SK-N-SH (cell line): Measurements from ENCODE around the gene TEX19. TPM values are rescaled to one million over a fixed set of nuclear protein-coding genes. Genes with fewer than 3 reads are reported as not detected.

Experiments
- CTCF ChIA-PET: fragments of 300-600, 350-600 bp; formaldehyde crosslinking; extraction: SDS; loops from one replicate; lab custom pipeline; 2021; lab: Yijun Ruan, JAX
- POLR2A ChIA-PET: fragments of 350-600 bp; sonication (Branson Sonifier 250); formaldehyde crosslinking; extraction: SDS; loops from one replicate; lab custom pipeline; 2020; ENCODE audit warnings: antibody characterized with exemption, inconsistent platforms; lab: Yijun Ruan, JAX
- DNase-seq: peaks from one replicate; pipeline ENCODE4 v3.0.0; 2012
- H2AFZ ChIP-seq: fragments of 200-600 bp; sonication (generic); 2 replicates; pipeline ENCODE4 v1.8.1; 2016; ENCODE audit warnings: antibody characterized with exemption, mild to moderate bottlenecking, low read depth
- H3F3A ChIP-seq: fragments of 200-600 bp; sonication (generic); replicated peaks from 2 replicates; pipeline ENCODE3; 2016; ENCODE audit warnings: antibody characterized with exemption, mild to moderate bottlenecking; ENCODE audit not compliant: insufficient read depth
- H3K27ac ChIP-seq, 2 experiments: fragments of 200-500 bp in 1 of 2; fragments of 200-600 bp in 1 of 2; sonication (Bioruptor generic) in 1 of 2; sonication (generic), shearing (Covaris generic) in 1 of 2; 2 replicates each; pipeline versions ENCODE4 v1.5.1 to v1.6.1; 2014 to 2016; ENCODE audit warnings: low read depth in 2 of 2, inconsistent platforms in 1 of 2, low read length in 1 of 2, mild to moderate bottlenecking in 1 of 2, mixed read lengths in 1 of 2
- H3K27me3 ChIP-seq: fragments of 200-600 bp; sonication (generic), shearing (Covaris generic); 2 replicates; pipeline ENCODE4 v1.6.1; 2016; ENCODE audit warnings: mixed run types; ENCODE audit not compliant: insufficient read depth
- H3K36me3 ChIP-seq, 2 experiments: fragments of 200-500 bp in 1 of 2; fragments of 200-600 bp in 1 of 2; sonication (Bioruptor generic) in 1 of 2; sonication (generic) in 1 of 2; replicated peaks in 1 of 2; 2 replicates each; pipeline versions ENCODE3 to v1.5.1; 2014 to 2016; ENCODE audit warnings: low read length in 1 of 2, mild to moderate bottlenecking in 1 of 2; ENCODE audit not compliant: insufficient read depth in 2 of 2, control insufficient read depth in 1 of 2
- H3K4me1 ChIP-seq, 2 experiments: fragments of 200-500 bp in 1 of 2; fragments of 200-600 bp in 1 of 2; sonication (Bioruptor generic) in 1 of 2; sonication (generic), shearing (Covaris generic) in 1 of 2; 2 replicates each; pipeline versions ENCODE4 v1.5.1 to v1.6.1; 2014 to 2016; ENCODE audit warnings: low read depth in 1 of 2, low read length in 1 of 2, mixed run types in 1 of 2; ENCODE audit not compliant: insufficient read depth in 2 of 2, control insufficient read depth in 1 of 2
- H3K4me2 ChIP-seq: fragments of 200-600 bp; sonication (generic), shearing (Covaris generic); 2 replicates; pipeline ENCODE4 v1.6.1; 2017; ENCODE audit warnings: mixed run types
- H3K4me3 ChIP-seq, 2 experiments: fragments of 200-500 bp in 1 of 2; fragments of 200-600 bp in 1 of 2; sonication (Bioruptor generic) in 1 of 2; sonication (generic), shearing (Covaris generic) in 1 of 2; 2 replicates each; pipeline versions ENCODE4 v1.5.1 to v1.8.1; 2014 to 2016; ENCODE audit warnings: low read depth in 2 of 2, inconsistent platforms in 1 of 2, low read length in 1 of 2, mild to moderate bottlenecking in 1 of 2, mixed read lengths in 1 of 2, moderate library complexity in 1 of 2
- H3K79me2 ChIP-seq: fragments of 200-600 bp; sonication (generic); 2 replicates; pipeline ENCODE4 v1.8.1; 2017; ENCODE audit warnings: mild to moderate bottlenecking; ENCODE audit not compliant: insufficient read depth
- H3K9ac ChIP-seq: fragments of 200-600 bp; sonication (generic); 2 replicates; pipeline ENCODE4 v1.6.1; 2017; ENCODE audit warnings: mixed run types
- H3K9me2 ChIP-seq: fragments of 200-600 bp; sonication (generic); 2 replicates; pipeline ENCODE4 v1.6.1; 2017; ENCODE audit warnings: mixed run types
- H3K9me3 ChIP-seq: fragments of 200-600 bp; sonication (generic); 2 replicates; pipeline ENCODE4 v1.6.1; 2017; ENCODE audit warnings: mixed run types, mild to moderate bottlenecking, moderate library complexity
- H4K20me1 ChIP-seq: fragments of 200-600 bp; sonication (generic); 2 replicates; pipeline ENCODE4 v1.6.1; 2017; ENCODE audit warnings: mild to moderate bottlenecking, mixed run types; ENCODE audit not compliant: insufficient read depth
- CHD2 ChIP-seq: fragments of 150-350 bp; IDR thresholded peaks from 2 replicates; pipeline ENCODE4 v1.6.1; 2018; ENCODE audit warnings: low read length; ENCODE audit not compliant: partially characterized antibody
- CTCF ChIP-seq: fragments of 200-600 bp; sonication (generic); IDR thresholded peaks from 2 replicates; pipeline ENCODE4 v1.6.1; 2017; ENCODE audit warnings: antibody characterized with exemption, mild to moderate bottlenecking, moderate library complexity
- ELF1 ChIP-seq: IDR thresholded peaks from 2 replicates; pipeline ENCODE4 v1.4.0; 2012
- FOSL2 ChIP-seq: IDR thresholded peaks from 2 replicates; pipeline ENCODE4 v1.4.0; 2012; ENCODE audit warnings: low read depth, mild to moderate bottlenecking, moderate library complexity, borderline replicate concordance
- FOXJ3 ChIP-seq: sonication (generic); formaldehyde crosslinking; IDR thresholded peaks from 2 replicates; pipeline ENCODE4 v1.5.1; 2020; ENCODE audit warnings: mild to moderate bottlenecking, missing genetic modification reagents
- GATA2 ChIP-seq: sonication (generic); formaldehyde crosslinking; IDR thresholded peaks from 2 replicates; pipeline ENCODE4 v1.5.0; 2020; ENCODE audit warnings: mild to moderate bottlenecking, missing genetic modification reagents
- IRF3 ChIP-seq: fragments of 150-350 bp; IDR thresholded peaks from 2 replicates; pipeline ENCODE4 v1.6.1; 2016; ENCODE audit warnings: mild to moderate bottlenecking, low read depth, low read length
- JUND ChIP-seq: IDR thresholded peaks from 2 replicates; pipeline ENCODE4 v1.4.0; 2012
- MEF2A ChIP-seq: IDR thresholded peaks from 2 replicates; pipeline ENCODE4 v1.4.0; 2012; ENCODE audit warnings: low read depth, borderline replicate concordance
- NRF1 ChIP-seq: IDR thresholded peaks from 2 replicates; pipeline ENCODE4 v1.6.1; 2012; ENCODE audit warnings: low read depth, mild to moderate bottlenecking, low read length
- PBX3 ChIP-seq: IDR thresholded peaks from 2 replicates; pipeline ENCODE4; 2012
- RAD21 ChIP-seq: IDR thresholded peaks from 2 replicates; pipeline ENCODE4 v1.6.1; 2012; ENCODE audit warnings: mild to moderate bottlenecking, low read length
- RCOR1 ChIP-seq: fragments of 150-350 bp; IDR thresholded peaks from 2 replicates; pipeline ENCODE4 v1.6.1; 2017; ENCODE audit warnings: antibody characterized with exemption, low read length
- REST ChIP-seq: IDR thresholded peaks from 2 replicates; pipeline ENCODE4 v1.6.1; 2012; ENCODE audit warnings: mild to moderate bottlenecking, low read depth, low read length, moderate library complexity
- SMC3 ChIP-seq: IDR thresholded peaks from 2 replicates; pipeline ENCODE4 v1.6.1; 2012; ENCODE audit warnings: low read depth, low read length, improper control_type of control experiment
- USF2 ChIP-seq: fragments of 150-350 bp; IDR thresholded peaks from 2 replicates; pipeline ENCODE4 v1.6.1; 2017; ENCODE audit warnings: antibody characterized with exemption, low read length, low read depth, borderline replicate concordance
- YY1 ChIP-seq: IDR thresholded peaks from 2 replicates; pipeline ENCODE4 v1.4.0; 2012; ENCODE audit warnings: low read depth, mild to moderate bottlenecking
- WGBS: methylation state at CpG from one replicate; pipeline ENCODE4 v1.1.6; 2017; ENCODE audit warnings: low lambda C conversion rate; 5-methylcytosine and 5-hydroxymethylcytosine counted together
- polyA plus RNA-seq, 3 experiments: library from polyadenylated mRNA; depleted of rRNA; stranded (reverse); fragments of >200 nt; gene quantifications; 2 replicates each; pipeline ENCODE4 v1.2.3, GENCODE V29; 2012
- TF ChIP-seq, protein P1 (sequence below): IDR thresholded peaks from 2 replicates; pipeline ENCODE4 v1.4.0; 2012; ENCODE audit warnings: low read depth, borderline replicate concordance

The TEX19 gene
- polyA plus RNA-seq, 1 of the 3 experiments (the other 2 are of a cell fraction) = 0.10 TPM

DNA sequence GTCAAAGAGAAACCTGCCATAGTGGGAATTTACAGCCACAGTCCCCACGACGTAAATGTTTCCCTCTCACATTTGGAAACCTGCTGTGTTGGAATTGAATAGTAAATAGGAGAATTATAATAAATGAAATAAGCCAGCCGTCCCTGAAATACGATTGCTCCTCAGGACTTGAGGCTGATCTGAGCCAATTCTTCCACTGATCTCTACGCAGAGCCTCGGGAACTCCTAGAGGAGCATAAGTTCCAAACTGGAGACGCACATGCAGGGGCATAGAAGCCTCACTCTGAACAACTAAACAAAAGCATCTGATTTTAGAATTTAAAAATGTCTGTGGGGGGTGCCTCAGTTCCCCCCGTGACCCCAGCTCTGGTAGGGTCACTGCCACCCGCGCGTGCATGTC is 10.2 kb upstream of the TEX19 start:
- Histone ChIP-seq H3K36me3 (no peaks in the 10 kb centered on the region), H3K9me2 (no peaks in the 10 kb centered on the region), H2AFZ (no peak overlapping the region), H4K20me1 (no peaks in the 10 kb centered on the region), H3K9me3 (no peaks in the 10 kb centered on the region), H3K27me3 (no peaks in the 10 kb centered on the region; the same call in 1 of the 2 replicates), H3K27ac (no peak overlapping the region), H3F3A (no peaks in the 10 kb centered on the region), H3K9ac (no peak overlapping the region), H3K4me2 (no peak overlapping the region), H3K4me1 (peaks cover 0 to 10% of the 10 kb centered on the region in 2 experiments; a peak in 1 of 4 replicates), H3K79me2 (no peaks in the 10 kb centered on the region), H3K4me3 (no peak overlapping the region)
- TF ChIP-seq SMC3 (no peak), JUND (no peak), NRF1 (no peak), CHD2 (no peak), REST (no peak), IRF3 (no peak), GATA2 (CRISPR knock-in tag) (no peak), RCOR1 (no peak), RAD21 (no peak), ELF1 (no peak), MEF2A (no peak), PBX3 (no peak), USF2 (no peak), FOSL2 (no peak), CTCF (no peak), FOXJ3 (CRISPR knock-in tag) (no peak), YY1 (no peak)
- TF ChIP-seq, protein P1, sequence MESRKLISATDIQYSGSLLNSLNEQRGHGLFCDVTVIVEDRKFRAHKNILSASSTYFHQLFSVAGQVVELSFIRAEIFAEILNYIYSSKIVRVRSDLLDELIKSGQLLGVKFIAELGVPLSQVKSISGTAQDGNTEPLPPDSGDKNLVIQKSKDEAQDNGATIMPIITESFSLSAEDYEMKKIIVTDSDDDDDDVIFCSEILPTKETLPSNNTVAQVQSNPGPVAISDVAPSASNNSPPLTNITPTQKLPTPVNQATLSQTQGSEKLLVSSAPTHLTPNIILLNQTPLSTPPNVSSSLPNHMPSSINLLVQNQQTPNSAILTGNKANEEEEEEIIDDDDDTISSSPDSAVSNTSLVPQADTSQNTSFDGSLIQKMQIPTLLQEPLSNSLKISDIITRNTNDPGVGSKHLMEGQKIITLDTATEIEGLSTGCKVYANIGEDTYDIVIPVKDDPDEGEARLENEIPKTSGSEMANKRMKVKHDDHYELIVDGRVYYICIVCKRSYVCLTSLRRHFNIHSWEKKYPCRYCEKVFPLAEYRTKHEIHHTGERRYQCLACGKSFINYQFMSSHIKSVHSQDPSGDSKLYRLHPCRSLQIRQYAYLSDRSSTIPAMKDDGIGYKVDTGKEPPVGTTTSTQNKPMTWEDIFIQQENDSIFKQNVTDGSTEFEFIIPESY = no peak
- ChIA-PET POLR2A (no interaction called here), CTCF (interaction anchor here (0.7 to 5.8 kb wide), 9 partner anchors 11 to 205 kb away, joined by 3 to 124 read pairs (median 13); partner anchors contain the start of genes HEXD, OGFOD3 and SECTM1)
- 80% methylated on average over 11 of the region's 11 CpGs for WGBS
- DNase-seq = no peak
